Hepatocyte (in vitro differentiated cells): ENCODE measurements around the gene MEGF10. TPM values are rescaled to one million over a fixed set of nuclear protein-coding genes. Genes with fewer than 3 reads are reported as not detected.

Experiments
- DNase-seq: peaks from one replicate; pipeline ENCODE4 v3.0.0-alpha.2; 2016; ENCODE audit warnings: low spot score
- H2AFZ ChIP-seq: fragments of 200-600 bp; sonication (generic); 2 replicates; pipeline ENCODE4 v1.6.0; 2016; ENCODE audit warnings: antibody characterized with exemption, mild to moderate bottlenecking
- H3K27ac ChIP-seq: fragments of 200-600 bp; sonication (generic); 2 replicates; pipeline ENCODE4 v1.5.1; 2016; ENCODE audit warnings: mild to moderate bottlenecking
- H3K27me3 ChIP-seq: fragments of 200-600 bp; sonication (generic); 2 replicates; pipeline ENCODE4 v1.6.1; 2016
- H3K36me3 ChIP-seq: fragments of 200-600 bp; sonication (generic); replicated peaks from 2 replicates; pipeline ENCODE4 v1.5.1; 2016; ENCODE audit warnings: low read depth; ENCODE audit not compliant: insufficient read depth
- H3K4me1 ChIP-seq: fragments of 200-600 bp; sonication (generic); 2 replicates; pipeline ENCODE4 v1.5.1; 2016; ENCODE audit warnings: mild to moderate bottlenecking, moderate library complexity; ENCODE audit not compliant: insufficient read depth
- H3K4me2 ChIP-seq: fragments of 200-600 bp; sonication (generic); 2 replicates; pipeline ENCODE4 v1.6.0; 2016
- H3K4me3 ChIP-seq: fragments of 200-600 bp; sonication (generic); 2 replicates; pipeline ENCODE4 v1.5.1; 2016; ENCODE audit warnings: mild to moderate bottlenecking
- H3K79me2 ChIP-seq: fragments of 200-600 bp; sonication (generic); 2 replicates; pipeline ENCODE4 v1.6.0; 2017; ENCODE audit warnings: mild to moderate bottlenecking
- H3K9me2 ChIP-seq: fragments of 200-600 bp; sonication (generic); replicated peaks from 2 replicates; pipeline ENCODE4 v1.6.0; 2017; ENCODE audit warnings: mild to moderate bottlenecking; ENCODE audit not compliant: insufficient read depth
- H3K9me3 ChIP-seq: fragments of 200-600 bp; sonication (generic); 2 replicates; pipeline ENCODE4 v1.5.1; 2016; ENCODE audit warnings: low read depth, mild to moderate bottlenecking
- H4K20me1 ChIP-seq: fragments of 200-600 bp; sonication (generic); 2 replicates; pipeline ENCODE4 v1.6.0; 2016; ENCODE audit warnings: mild to moderate bottlenecking; ENCODE audit not compliant: insufficient read depth, poor library complexity, severe bottlenecking
- CTCF ChIP-seq: fragments of 200-600 bp; sonication (generic); IDR thresholded peaks from 2 replicates; pipeline ENCODE4 v1.5.1; 2016; ENCODE audit warnings: antibody characterized with exemption, mild to moderate bottlenecking; ENCODE audit not compliant: poor library complexity
- EZH2 ChIP-seq: fragments of 200-600 bp; sonication (generic); IDR thresholded peaks from 2 replicates; pipeline ENCODE4 v1.6.1; 2016; ENCODE audit warnings: antibody characterized with exemption, mild to moderate bottlenecking, borderline replicate concordance
- EZH2phosphoT487 ChIP-seq: fragments of 200-600 bp; sonication (generic); IDR thresholded peaks from one replicate; pipeline ENCODE4 v1.6.1; 2018; ENCODE audit warnings: antibody characterized with exemption, mild to moderate bottlenecking, low read depth, moderate library complexity; ENCODE audit not compliant: unreplicated experiment, severe bottlenecking
- WGBS: methylation state at CpG from one replicate; pipeline ENCODE4 v1.1.6; 2016; ENCODE audit warnings: low lambda C conversion rate; ENCODE audit errors: missing lambda C conversion rate; 5-methylcytosine and 5-hydroxymethylcytosine counted together
- polyA plus RNA-seq: library from polyadenylated mRNA; unstranded; fragments of >200 nt; fragmentation: Nextera tagmentation; extraction: Ambion mirVana; gene quantifications from 2 replicates; pipeline ENCODE4 v1.2.1, GENCODE V29; 2016
- total RNA-seq: library from RNA; depleted of rRNA; stranded (reverse); fragments of >200 nt; gene quantifications from 2 replicates; pipeline ENCODE4 v1.2.3, GENCODE V29; 2014

The MEGF10 gene
- total and polyA plus RNA-seq, 2 experiments from 2014 or later = 1.7 to 6.7 TPM

- no peaks in the 10 kb centered on the region for H3K36me3 ChIP-seq
- H3K4me2 ChIP-seq = peak overlapping the region; percentile 95
- no peak for DNase-seq
- H3K4me1 ChIP-seq = no peaks in the 10 kb centered on the region
- H3K79me2 ChIP-seq = no peaks in the 10 kb centered on the region
- H3K27ac ChIP-seq = peak overlapping the region; percentile 18
- H3K9me2 ChIP-seq = no peaks in the 10 kb centered on the region
- TF ChIP-seq EZH2phosphoT487 = no peak
- TF ChIP-seq CTCF = no peak
- no peak for TF ChIP-seq EZH2
- peak overlapping the region; percentile 83 for H2AFZ ChIP-seq
- 4% methylated on average over 28 of the region's 28 CpGs for WGBS
- peaks cover 49% of the 10 kb centered on the region for H3K27me3 ChIP-seq
- peaks cover 4% of the 10 kb centered on the region for H3K9me3 ChIP-seq
- no peaks in the 10 kb centered on the region for H4K20me1 ChIP-seq
- peak overlapping the region; percentile 68 for H3K4me3 ChIP-seq
Observed at GRCh38 chr5:127290946-127291693, 524 bp downstream of the MEGF10 start.

- Histone ChIP-seq H3K4me2 (peak overlapping the region; percentile 95), H3K4me3 (no peak overlapping the region), H3K4me1 (no peaks in the 10 kb centered on the region), H4K20me1 (no peaks in the 10 kb centered on the region), H3K9me3 (peaks cover 4% of the 10 kb centered on the region), H3K27me3 (peaks cover 54% of the 10 kb centered on the region), H3K79me2 (no peaks in the 10 kb centered on the region), H3K27ac (no peak overlapping the region), H2AFZ (no peak overlapping the region), H3K9me2 (no peaks in the 10 kb centered on the region), H3K36me3 (no peaks in the 10 kb centered on the region)
- no peak for TF ChIP-seq EZH2
- TF ChIP-seq EZH2phosphoT487 = no peak
- TF ChIP-seq CTCF = no peak
- no peak for DNase-seq
- WGBS = 89% methylated on average over 2 of the region's 2 CpGs
Observed at GRCh38 chr5:127292030-127292735, 1.6 kb downstream of the MEGF10 start.

GRCh38 chr5:127293373-127293772 lies 2.8 kb downstream of the MEGF10 start:
- no peaks in the 10 kb centered on the region for H3K9me2 ChIP-seq
- DNase-seq = no peak
- H3K79me2 ChIP-seq = no peaks in the 10 kb centered on the region
- H4K20me1 ChIP-seq = no peaks in the 10 kb centered on the region
- no peak overlapping the region for H3K27ac ChIP-seq
- no peak overlapping the region for H2AFZ ChIP-seq
- H3K4me3 ChIP-seq = no peak overlapping the region
- H3K9me3 ChIP-seq = peaks cover 2% of the 10 kb centered on the region
- H3K4me1 ChIP-seq = no peaks in the 10 kb centered on the region
- no peaks in the 10 kb centered on the region for H3K36me3 ChIP-seq
- H3K4me2 ChIP-seq = peak overlapping the region; percentile 95
- no peak for TF ChIP-seq EZH2phosphoT487
- no peak for TF ChIP-seq EZH2
- no peak for TF ChIP-seq CTCF
- peaks cover 62% of the 10 kb centered on the region for H3K27me3 ChIP-seq
